HG02610 (cell line): Measurements from ENCODE around the gene CASP7.

Experiments used
- ATAC-seq: cut with Tn5 transposase; IDR thresholded peaks from one replicate; pipeline ENCODE4 v1.9.1; 2021; ENCODE audit warnings: mild to moderate bottlenecking, moderate library complexity; ENCODE audit not compliant: unreplicated experiment

The CASP7 gene

GRCh38 chr10:113711142-113711541 is 31.4 kb downstream of the CASP7 start:
- no peak for ATAC-seq

DNA sequence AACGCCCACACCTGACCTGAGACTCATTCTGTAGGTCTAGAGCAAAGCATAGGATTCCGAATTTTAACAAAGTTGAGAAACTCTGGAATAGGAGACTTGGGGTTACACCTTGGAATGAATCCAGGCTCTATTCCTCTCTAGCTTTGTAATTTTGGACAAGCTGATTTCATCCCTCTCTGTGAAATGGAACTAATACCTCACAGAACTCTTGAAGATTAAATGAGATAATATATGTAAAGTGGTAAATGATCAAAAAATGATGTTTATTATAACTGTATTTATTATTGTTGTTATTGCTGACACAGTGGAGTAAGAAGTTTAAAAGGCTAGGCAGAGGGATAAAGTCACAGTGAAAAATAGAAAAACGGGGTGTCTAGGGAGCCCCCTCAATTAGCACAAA is 32.3 kb downstream of the CASP7 start:
- ATAC-seq: no peak

DNA sequence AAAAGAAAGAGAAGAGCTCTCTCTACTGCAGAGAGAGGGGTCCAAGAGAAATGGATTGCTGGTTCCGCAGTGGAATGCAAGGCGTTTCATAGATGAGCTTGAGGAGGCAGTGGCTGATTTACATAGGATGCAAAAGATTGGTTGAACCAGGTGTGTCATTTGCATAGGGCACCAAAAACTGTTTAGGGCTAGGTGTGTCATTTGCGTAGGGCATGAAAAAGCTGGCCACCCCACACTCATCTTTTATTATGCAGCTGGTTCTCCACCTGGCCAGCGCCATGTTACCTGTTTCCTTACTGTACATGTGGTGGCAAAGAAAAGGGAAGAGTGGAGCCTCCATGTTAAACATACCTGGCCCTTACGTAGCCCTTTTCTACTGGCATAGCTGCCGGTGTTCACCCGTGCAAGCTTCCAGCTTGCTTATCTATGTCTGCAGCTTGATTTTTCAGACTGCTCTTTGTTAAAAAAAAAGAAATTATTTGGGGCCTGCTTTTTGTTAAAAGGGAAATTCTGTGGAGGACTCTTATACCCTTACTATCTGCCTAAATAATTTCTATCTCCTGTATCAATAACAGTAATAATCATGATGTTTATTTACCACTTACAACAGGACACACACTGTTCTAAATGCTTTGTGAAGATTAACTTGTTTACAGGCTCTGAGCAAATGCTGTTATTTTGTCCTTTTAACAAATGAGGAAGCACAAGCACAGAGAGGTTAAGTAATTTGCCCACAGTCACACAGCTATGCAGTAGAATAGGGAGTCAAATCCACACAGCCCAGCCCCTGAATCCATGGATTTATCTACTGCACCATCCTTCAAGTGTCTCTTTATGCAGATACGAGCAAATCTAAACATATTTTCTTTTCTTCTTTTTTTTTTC is 33.3 kb downstream of the CASP7 start:
- no peak for ATAC-seq

DNA sequence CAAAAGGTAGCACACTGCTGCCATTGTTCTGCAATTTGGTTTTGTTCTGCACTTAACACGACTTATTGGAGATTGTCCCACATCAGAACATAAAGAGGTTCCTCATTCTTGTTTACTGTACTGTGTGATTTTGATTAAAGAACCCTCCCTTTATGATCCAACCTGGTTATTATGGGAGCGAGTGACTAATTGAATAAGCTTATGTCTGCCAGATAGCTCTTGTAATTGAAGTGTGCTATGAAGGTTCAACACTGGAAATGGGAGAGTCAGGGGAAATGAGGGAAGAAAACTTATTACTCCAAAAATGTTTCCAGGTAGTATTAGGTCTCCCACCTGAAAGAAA is 33.9 kb downstream of the CASP7 start:
- no peak for ATAC-seq

- no peak for ATAC-seq
Observed at GRCh38 chr10:113716109-113716910, 36.6 kb downstream of the CASP7 start.

DNA sequence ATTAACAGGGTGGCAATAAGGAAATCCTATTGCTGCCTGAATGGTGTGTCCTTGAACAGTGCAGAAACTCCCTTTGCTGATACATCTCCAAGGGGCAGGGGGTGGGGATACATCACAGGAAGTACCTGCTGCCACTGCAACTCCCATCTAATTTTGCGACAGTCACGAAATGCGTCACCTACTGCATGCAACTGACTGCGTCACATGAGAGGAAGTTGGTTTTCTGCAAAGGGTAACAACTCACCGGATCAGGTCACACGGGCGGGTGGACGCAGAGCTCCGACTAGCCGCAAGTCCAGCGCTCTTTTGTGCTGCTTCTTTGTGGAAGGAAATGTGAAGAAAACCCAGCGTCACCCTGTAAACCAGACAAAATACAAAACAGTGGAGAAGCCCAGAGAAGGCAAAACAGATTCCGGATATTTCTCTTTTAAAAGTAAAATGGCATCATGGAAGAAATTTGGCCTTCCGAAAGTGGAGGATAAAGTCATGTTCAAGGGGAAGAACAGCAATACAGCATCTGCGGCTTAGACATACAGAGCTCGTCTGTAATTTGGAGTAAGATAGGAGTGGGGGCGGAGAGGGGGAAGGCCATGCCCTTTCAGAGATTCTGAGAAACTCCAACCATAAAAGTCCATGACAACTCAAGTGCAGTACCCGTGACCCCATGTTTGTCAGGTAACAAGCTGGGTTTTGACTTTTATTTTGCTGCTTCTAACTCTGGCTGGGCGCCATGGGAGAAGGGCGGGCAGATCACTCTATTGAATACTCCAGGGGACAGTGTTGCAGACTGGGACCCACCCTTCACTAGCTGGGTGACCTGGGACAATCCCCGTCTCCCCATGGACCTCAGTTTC is 39.5 kb downstream of the CASP7 start:
- no peak for ATAC-seq

- no peak for ATAC-seq
Observed at GRCh38 chr10:113720386-113720785, 40.7 kb downstream of the CASP7 start.

DNA sequence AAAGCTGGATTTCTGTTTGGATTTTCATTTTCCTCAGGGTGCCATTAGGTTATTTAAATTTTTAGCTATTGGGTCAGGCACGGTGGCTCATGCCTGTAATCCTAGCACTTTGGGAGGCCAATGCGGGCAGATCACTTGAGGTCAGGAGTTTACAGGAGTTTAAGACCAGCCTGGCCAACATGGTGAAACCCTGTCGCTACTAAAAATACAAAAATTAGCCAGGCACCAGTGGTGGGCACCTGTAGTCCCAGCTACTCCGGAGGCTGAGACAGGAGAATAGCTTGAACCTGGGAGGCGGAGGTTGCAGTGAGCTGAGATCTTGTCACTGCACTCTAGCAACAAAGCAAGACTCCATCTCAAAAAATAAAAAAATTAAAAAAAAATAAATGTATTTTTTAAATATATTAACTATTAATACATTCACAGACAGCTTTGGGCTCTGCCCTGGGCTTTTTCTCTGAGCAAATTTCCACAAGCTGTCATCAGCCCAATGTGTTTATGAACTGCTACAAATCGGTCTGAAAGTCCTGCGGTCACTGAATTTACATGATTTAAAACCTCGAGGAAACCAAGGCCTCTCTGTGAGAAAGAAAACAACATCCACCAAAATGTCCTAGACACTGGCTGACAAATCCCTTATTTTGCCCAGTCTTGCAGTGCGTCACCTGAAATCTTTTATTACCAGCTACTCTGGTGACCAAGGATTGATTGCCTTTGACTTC is 52.6 kb downstream of the CASP7 start:
- no peak for ATAC-seq

- no peak for ATAC-seq
Observed at GRCh38 chr10:113732966-113733365, 53.3 kb downstream of the CASP7 start.

DNA sequence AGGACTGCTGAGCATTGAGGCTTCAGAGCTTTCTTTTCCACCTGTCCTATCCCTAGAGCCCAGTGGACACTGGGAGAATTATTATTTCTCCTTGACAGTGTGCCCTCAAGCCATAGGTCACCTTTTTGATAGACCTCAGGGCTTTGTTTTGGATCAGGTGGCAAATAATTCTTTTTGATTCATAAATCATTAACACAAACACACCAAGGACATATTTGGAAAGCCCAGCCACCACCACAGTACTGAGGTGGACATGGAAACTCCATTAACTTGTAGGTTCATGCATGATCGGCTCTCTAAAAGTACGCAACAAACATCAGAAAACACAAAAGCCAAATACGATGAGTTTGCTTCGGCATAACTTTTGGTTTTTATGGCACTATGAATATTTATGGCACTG is 53.9 kb downstream of the CASP7 start:
- no peak for ATAC-seq

GRCh38 chr10:113735913-113736312 is 56.2 kb downstream of the CASP7 start:
- ATAC-seq: no peak

DNA sequence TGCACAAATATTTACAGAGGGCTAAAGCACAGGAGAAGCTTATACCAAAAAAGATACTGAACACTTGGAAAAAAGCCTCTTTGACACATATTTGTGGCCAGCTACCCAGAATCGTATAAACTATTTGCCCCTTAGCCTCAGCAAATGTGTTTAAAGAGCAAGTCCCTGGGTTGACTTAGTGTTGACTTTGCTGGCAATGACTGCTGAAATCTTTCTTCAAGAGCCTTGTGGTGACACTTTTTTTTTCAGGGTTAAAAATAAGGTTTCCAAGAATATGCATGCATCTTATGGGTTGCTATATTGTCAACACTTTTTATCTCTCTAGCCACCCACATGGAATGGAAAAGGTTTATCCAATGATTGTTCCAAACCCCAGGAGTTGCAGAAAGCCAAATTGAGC is 56.9 kb downstream of the CASP7 start:
- ATAC-seq: no peak

- ATAC-seq: no peak
Observed at GRCh38 chr10:113739031-113739430, 59.3 kb downstream of the CASP7 start.

DNA sequence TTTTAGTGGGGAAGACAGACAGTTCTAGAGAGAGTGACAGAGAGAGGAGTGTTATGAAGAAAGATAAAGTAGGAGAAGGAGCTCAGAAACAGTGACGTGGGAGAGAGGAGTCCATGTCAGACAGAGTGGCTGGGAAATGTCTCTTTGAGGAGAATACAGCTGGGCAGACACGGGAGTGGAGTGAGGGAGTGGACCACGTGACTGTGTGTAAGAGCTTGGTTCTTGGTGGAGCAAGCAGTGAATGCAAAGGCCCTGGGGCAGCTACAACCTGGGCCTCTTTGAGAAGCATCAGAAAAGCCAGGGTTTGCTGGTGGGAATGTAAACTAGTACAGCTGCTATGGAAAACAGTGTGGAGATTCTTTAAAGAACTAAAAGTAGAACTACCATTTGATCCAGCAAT is 59.9 kb downstream of the CASP7 start:
- ATAC-seq: no peak

DNA sequence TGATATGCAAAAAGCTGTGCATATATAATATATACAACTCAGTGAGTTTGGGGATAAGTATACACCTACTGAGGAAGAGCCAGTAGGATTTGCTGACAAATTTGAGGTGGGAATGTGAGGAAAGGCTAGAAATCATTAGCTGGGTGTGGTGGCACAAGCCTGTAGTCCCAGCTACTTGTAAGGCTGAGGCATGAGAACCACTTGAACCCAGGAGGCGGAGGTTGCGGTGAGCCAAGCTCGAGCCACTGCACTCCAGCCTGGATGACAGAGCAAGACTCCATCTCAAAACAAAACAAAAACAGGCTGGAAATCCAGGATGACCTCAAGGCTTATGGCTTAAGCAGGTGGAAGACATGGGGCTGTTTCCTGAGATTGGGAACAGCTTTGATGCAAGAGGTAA is 61.1 kb downstream of the CASP7 start:
- ATAC-seq: no peak

GRCh38 chr10:113742466-113742865 is 62.8 kb downstream of the CASP7 start:
- no peak for ATAC-seq

DNA sequence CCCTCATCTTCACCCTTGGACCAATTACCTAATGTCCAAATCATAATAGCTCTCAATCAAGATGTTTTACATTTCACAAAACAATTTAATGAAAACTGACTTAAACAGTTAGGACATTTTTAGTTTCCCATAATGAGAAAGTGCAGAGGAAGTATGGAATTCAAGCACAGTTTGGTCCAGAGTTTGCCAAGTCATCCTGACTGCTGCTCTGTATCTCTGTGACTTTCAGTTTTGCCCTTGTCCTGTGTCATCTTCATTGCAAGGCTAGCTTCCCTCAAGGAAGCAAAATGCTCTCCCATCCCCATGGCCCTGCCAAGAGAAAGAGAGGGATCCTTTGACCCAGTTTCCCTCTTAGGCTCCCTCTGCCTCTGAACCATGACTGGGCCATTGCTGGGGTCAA is 63.9 kb downstream of the CASP7 start:
- ATAC-seq: no peak

DNA sequence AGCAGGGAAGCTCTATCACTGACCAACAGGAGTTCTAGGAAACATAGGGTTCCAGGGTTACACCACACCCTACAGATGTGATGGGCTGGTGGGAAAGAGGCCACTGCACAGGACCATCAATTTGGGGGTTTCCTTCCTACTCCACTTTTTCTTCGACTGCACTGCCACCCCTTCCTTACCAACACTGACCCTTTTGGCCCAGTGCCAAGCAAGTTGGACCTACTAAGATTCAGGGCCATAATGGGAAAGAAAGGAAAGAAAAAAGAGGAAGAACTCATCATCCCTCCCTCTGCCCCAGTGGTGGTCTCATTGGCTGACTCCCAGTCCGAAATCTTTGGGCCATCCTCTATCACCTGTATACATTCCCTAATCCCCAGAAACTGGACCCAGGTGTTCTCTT is 65.7 kb downstream of the CASP7 start:
- no peak for ATAC-seq

DNA sequence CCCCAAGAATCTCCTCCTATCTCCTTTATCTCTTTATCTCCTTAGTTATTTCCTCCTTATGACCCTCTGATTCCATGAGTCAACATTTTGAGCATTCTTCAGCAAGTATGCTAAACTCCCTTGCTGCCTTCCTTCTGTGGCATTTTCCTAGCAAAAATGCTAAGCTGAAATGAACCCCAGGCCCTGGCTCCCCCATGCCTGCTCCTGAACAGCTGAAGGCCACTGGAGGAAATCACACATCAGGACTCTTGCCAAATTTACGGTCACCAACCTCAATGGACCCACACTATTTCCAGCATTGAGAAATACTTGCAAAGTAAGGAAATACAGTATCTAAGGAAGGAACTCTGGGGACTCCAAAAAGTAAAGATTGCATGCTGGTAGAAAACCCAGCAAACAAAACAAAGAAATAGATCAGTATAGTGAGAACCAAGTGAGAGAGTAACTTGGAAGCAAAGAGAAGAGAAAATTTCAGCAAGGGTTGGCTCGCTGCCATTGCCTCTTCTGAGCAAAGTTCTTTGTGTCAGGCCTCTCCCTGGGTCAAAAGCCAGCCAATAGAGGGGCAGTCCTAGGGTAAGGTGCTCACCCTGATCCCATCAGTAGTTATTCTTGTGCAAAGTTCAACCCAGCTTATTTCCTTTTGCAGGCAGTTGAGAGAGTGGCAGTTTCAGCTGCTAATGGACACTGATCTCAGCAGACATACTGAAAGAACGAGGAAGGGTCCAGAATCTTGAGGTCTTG is 66.7 kb downstream of the CASP7 start:
- ATAC-seq: no peak

- no peak for ATAC-seq
Observed at GRCh38 chr10:113751181-113751732, 71.5 kb downstream of the CASP7 start, which contains the start of gene PLEKHS1. Gene PLEKHS1, plus strand, starts transcription at chr10:113751682. Its CDS starts 3,596 bp downstream, at chr10:113755278.
